SU-DHL-6 (cell line): ENCODE results near the gene MYO6.

Experiments used
- H2AFZ ChIP-seq: fragments of 200-600 bp; sonication (generic); 2 replicates; pipeline ENCODE4 v1.6.1; 2014; ENCODE audit warnings: low read depth, mild to moderate bottlenecking, moderate library complexity, mixed read lengths, antibody characterized with exemption, low read length; ENCODE audit not compliant: severe bottlenecking
- H3F3A ChIP-seq: fragments of 200-600 bp; shearing (Covaris generic); 2 replicates; pipeline ENCODE4 v1.6.0; 2016; ENCODE audit warnings: antibody characterized with exemption, mild to moderate bottlenecking; ENCODE audit not compliant: insufficient read depth
- H3K27ac ChIP-seq: fragments of 200-600 bp; sonication (generic); 2 replicates; pipeline ENCODE4 v1.5.1; 2016; ENCODE audit warnings: low read depth, mild to moderate bottlenecking, low read length, moderate library complexity, mixed read lengths
- H3K27me3 ChIP-seq: fragments of 200-600 bp; sonication (generic), shearing (Covaris generic); 2 replicates; pipeline ENCODE4 v1.6.0; 2014; ENCODE audit warnings: mild to moderate bottlenecking, low read length
- H3K36me3 ChIP-seq: fragments of 200-600 bp; sonication (generic); 2 replicates; pipeline ENCODE4 v1.6.1; 2014; ENCODE audit warnings: mild to moderate bottlenecking, low read length, mixed read lengths
- H3K4me2 ChIP-seq: fragments of 300-600, 200-600 bp; shearing (Covaris generic), sonication (generic); 2 replicates; pipeline ENCODE4 v1.6.0; 2014; ENCODE audit warnings: low read length, low read depth, mild to moderate bottlenecking; ENCODE audit not compliant: poor library complexity, severe bottlenecking
- H3K4me3 ChIP-seq: fragments of 200-600 bp; sonication (generic); 2 replicates; pipeline ENCODE4 v1.5.1; 2014; ENCODE audit warnings: antibody characterized with exemption, low read length, mild to moderate bottlenecking, mixed read lengths; ENCODE audit not compliant: insufficient read depth, poor library complexity, severe bottlenecking
- H3K79me2 ChIP-seq: fragments of 200-600 bp; sonication (generic); 2 replicates; pipeline ENCODE4 v1.6.1; 2014; ENCODE audit warnings: mild to moderate bottlenecking, low read length, moderate library complexity; ENCODE audit not compliant: insufficient read depth
- H3K9ac ChIP-seq: fragments of 200-600 bp; sonication (generic); 2 replicates; pipeline ENCODE4 v1.7.0; 2014; ENCODE audit warnings: mild to moderate bottlenecking, low read length
- H3K9me2 ChIP-seq: fragments of 200-600 bp; sonication (generic); replicated peaks from 2 replicates; pipeline ENCODE4 v1.6.1; 2014; ENCODE audit warnings: low read length; ENCODE audit not compliant: insufficient read depth
- H3K9me3 ChIP-seq: fragments of 200-600 bp; sonication (generic); 2 replicates; pipeline ENCODE4 v1.6.1; 2014; ENCODE audit warnings: low read length, mixed read lengths; ENCODE audit not compliant: insufficient read depth
- H4K20me1 ChIP-seq: fragments of 200-600 bp; sonication (generic); 2 replicates; pipeline ENCODE4 v1.6.1; 2014; ENCODE audit warnings: low read depth, mild to moderate bottlenecking, antibody characterized with exemption, low read length, moderate library complexity, mixed read lengths
- EZH2phosphoT487 ChIP-seq: fragments of 200-600 bp; sonication (generic), shearing (Covaris generic); conservative IDR thresholded peaks from 2 replicates; pipeline ENCODE4 v1.6.1; 2018; ENCODE audit warnings: mild to moderate bottlenecking, antibody characterized with exemption, low read length, moderate library complexity, mixed read lengths
- TF ChIP-seq, protein P1 (sequence below): fragments of 200-600 bp; sonication (generic); IDR thresholded peaks from one replicate; pipeline ENCODE4 v1.5.1; 2017; ENCODE audit warnings: antibody characterized with exemption, mild to moderate bottlenecking, low read length, moderate library complexity; ENCODE audit not compliant: insufficient read depth, poor library complexity, severe bottlenecking

Gene MYO6

GRCh38 chr6:75819776-75820487 is 70.9 kb downstream of the MYO6 start:
- Histone ChIP-seq H2AFZ (no peak overlapping the region), H3F3A (no peaks in the 10 kb centered on the region), H4K20me1 (no peaks in the 10 kb centered on the region), H3K9ac (no peak overlapping the region), H3K9me2 (no peaks in the 10 kb centered on the region), H3K9me3 (no peaks in the 10 kb centered on the region), H3K4me3 (no peak overlapping the region), H3K79me2 (no peaks in the 10 kb centered on the region), H3K27me3 (no peaks in the 10 kb centered on the region), H3K36me3 (no peaks in the 10 kb centered on the region), H3K4me2 (no peak overlapping the region), H3K27ac (no peak overlapping the region)
- TF ChIP-seq, protein P1, sequence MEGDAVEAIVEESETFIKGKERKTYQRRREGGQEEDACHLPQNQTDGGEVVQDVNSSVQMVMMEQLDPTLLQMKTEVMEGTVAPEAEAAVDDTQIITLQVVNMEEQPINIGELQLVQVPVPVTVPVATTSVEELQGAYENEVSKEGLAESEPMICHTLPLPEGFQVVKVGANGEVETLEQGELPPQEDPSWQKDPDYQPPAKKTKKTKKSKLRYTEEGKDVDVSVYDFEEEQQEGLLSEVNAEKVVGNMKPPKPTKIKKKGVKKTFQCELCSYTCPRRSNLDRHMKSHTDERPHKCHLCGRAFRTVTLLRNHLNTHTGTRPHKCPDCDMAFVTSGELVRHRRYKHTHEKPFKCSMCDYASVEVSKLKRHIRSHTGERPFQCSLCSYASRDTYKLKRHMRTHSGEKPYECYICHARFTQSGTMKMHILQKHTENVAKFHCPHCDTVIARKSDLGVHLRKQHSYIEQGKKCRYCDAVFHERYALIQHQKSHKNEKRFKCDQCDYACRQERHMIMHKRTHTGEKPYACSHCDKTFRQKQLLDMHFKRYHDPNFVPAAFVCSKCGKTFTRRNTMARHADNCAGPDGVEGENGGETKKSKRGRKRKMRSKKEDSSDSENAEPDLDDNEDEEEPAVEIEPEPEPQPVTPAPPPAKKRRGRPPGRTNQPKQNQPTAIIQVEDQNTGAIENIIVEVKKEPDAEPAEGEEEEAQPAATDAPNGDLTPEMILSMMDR: no peak
- TF ChIP-seq EZH2phosphoT487: no peak

- Histone ChIP-seq H3K4me2 (no peak overlapping the region), H3K9ac (no peak overlapping the region), H4K20me1 (no peaks in the 10 kb centered on the region), H3F3A (no peaks in the 10 kb centered on the region), H3K79me2 (no peaks in the 10 kb centered on the region), H2AFZ (no peak overlapping the region), H3K27ac (no peak overlapping the region), H3K4me3 (no peak overlapping the region), H3K36me3 (no peaks in the 10 kb centered on the region), H3K9me3 (no peaks in the 10 kb centered on the region), H3K27me3 (no peaks in the 10 kb centered on the region), H3K9me2 (no peaks in the 10 kb centered on the region)
- TF ChIP-seq, protein P1: no peak
- TF ChIP-seq EZH2phosphoT487: no peak
Measured at GRCh38 chr6:75824160-75824559, 75.1 kb downstream of the MYO6 start.

DNA sequence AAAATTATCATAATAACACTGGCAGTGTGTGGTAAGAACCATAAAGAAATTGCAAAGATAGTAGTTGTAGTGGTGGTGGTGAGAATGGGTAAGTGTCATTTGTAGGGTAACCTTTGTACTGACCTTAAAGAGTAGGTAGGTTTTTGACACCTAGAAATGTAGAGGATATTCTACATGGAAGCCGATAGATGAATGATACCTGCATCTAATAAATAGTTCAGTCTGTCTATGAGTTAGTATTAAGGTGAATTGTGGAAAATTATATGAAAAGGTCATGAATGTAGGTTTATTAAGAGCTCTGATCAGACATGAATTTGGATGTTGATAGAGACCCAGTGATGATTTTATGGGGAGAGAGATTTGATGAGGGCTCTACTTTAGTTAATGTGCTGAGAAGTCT is 78.1 kb downstream of the MYO6 start:
- no peaks in the 10 kb centered on the region for H3K36me3 ChIP-seq
- H3K27ac ChIP-seq: no peak overlapping the region
- no peaks in the 10 kb centered on the region for H4K20me1 ChIP-seq
- no peaks in the 10 kb centered on the region for H3K79me2 ChIP-seq
- H3K9ac ChIP-seq: no peak overlapping the region
- H3K9me3 ChIP-seq: no peaks in the 10 kb centered on the region
- H2AFZ ChIP-seq: no peak overlapping the region
- H3K9me2 ChIP-seq: no peaks in the 10 kb centered on the region
- no peaks in the 10 kb centered on the region for H3K27me3 ChIP-seq
- TF ChIP-seq EZH2phosphoT487: no peak
- TF ChIP-seq, protein P1: no peak
- no peak overlapping the region for H3K4me3 ChIP-seq
- H3F3A ChIP-seq: no peaks in the 10 kb centered on the region
- H3K4me2 ChIP-seq: no peak overlapping the region
